K562 (cell line): ENCODE measurements around the gene BCL2L1. TPM values are rescaled to one million over a fixed set of nuclear protein-coding genes. Genes with fewer than 3 reads are reported as not detected.

Source experiments
- ATAC-seq: fragments of 200-7000 bp; cut with Tn5 transposase; 3 replicates; pipeline ENCODE4 v1.9.1; 2020; ENCODE audit warnings: moderate library complexity
- BruUV-seq: library from RNA; stranded (reverse); fragments of 400-500 nt; replicated peaks from 2 replicates; lab custom pipeline; 2021; lab: Mats Ljungman, UMichigan
- CTCF ChIA-PET: fragments of 300-600 bp; formaldehyde crosslinking; extraction: SDS; loops from one replicate; lab custom pipeline; 2021; ENCODE audit warnings: low intra/inter-chr PET ratio; lab: Yijun Ruan, JAX
- POLR2A ChIA-PET: fragments of 300-600, 350-650 bp; sonication (Branson Sonifier 250); formaldehyde crosslinking; extraction: SDS; loops from one replicate; lab custom pipeline; 2021; ENCODE audit warnings: antibody characterized with exemption, inconsistent platforms; lab: Yijun Ruan, JAX
- DNase-seq, 4 experiments: peaks; one replicate each; pipeline versions ENCODE4 v3.0.0 to v3.0.0-alpha.2; 2011 to 2018; ENCODE audit warnings: low spot score in 3 of 4, mixed read lengths in 3 of 4; ENCODE audit errors: extremely low read depth in 1 of 4
- FAIRE-seq: peaks from 2 replicates; lab custom pipeline; 2011; peaks lifted over from hg19 to GRCh38; lab: Jason Lieb, UNC
- H2AFZ ChIP-seq: 2 replicates; pipeline ENCODE4 v1.6.0; 2011; ENCODE audit warnings: low read depth, low read length, control low read depth, inconsistent platforms
- H3K27ac ChIP-seq: fragments of 200-600 bp; 3 replicates; pipeline ENCODE4 v1.8.0; 2011; ENCODE audit warnings: low read depth, mild to moderate bottlenecking, control low read depth, inconsistent platforms, low read length, moderate library complexity, mixed read lengths; ENCODE audit errors: extremely low read depth
- H3K27me3 ChIP-seq, 2 experiments: fragments of 300-600 bp in 1 of 2; 2 replicates in 1 of 2; 3 replicates in 1 of 2; pipeline versions ENCODE4 v1.6.0 to v1.8.0; 2011; ENCODE audit warnings: inconsistent platforms in 2 of 2, low read length in 2 of 2, mild to moderate bottlenecking in 1 of 2, mixed read lengths in 1 of 2, moderate library complexity in 1 of 2; ENCODE audit not compliant: control insufficient read depth in 2 of 2, insufficient read depth in 2 of 2
- H3K36me3 ChIP-seq: fragments of 300-600 bp; 3 replicates; pipeline ENCODE4 v1.8.0; 2011; ENCODE audit warnings: mild to moderate bottlenecking, low read length, inconsistent platforms; ENCODE audit not compliant: control insufficient read depth, insufficient read depth
- H3K4me1 ChIP-seq, 2 experiments: fragments of 200-600 bp in 1 of 2; replicated peaks in 1 of 2; 2 replicates in 1 of 2; 3 replicates in 1 of 2; pipeline versions ENCODE4 v1.5.1 to v1.8.0; 2011; ENCODE audit warnings: inconsistent platforms in 2 of 2, low read length in 2 of 2, mild to moderate bottlenecking in 1 of 2, mixed read lengths in 1 of 2, moderate library complexity in 1 of 2; ENCODE audit not compliant: control insufficient read depth in 2 of 2, insufficient read depth in 2 of 2
- H3K4me2 ChIP-seq: 2 replicates; pipeline ENCODE4 v1.6.1; 2011; ENCODE audit warnings: low read length, control low read depth, inconsistent platforms, mixed read lengths; ENCODE audit not compliant: insufficient read depth
- H3K4me3 ChIP-seq: fragments of 200-600 bp; sonication (generic), shearing (Covaris generic); 2 replicates; pipeline ENCODE4 v1.5.1; 2016; ENCODE audit warnings: control low read depth, inconsistent platforms
- H3K79me2 ChIP-seq: fragments of 200-600 bp; 3 replicates; pipeline ENCODE4 v1.8.0; 2011; ENCODE audit warnings: low read length, inconsistent platforms; ENCODE audit not compliant: control insufficient read depth, insufficient read depth
- H3K9ac ChIP-seq, 2 experiments: 2 replicates each; pipeline versions ENCODE4 v1.6.0 to v1.6.1; 2011; ENCODE audit warnings: low read depth in 2 of 2, low read length in 2 of 2, control low read depth in 1 of 2, inconsistent platforms in 1 of 2, mild to moderate bottlenecking in 1 of 2, mixed read lengths in 1 of 2; ENCODE audit not compliant: insufficient read depth in 1 of 2
- H3K9me1 ChIP-seq: one replicate; pipeline ENCODE4 v1.6.0; 2011; ENCODE audit warnings: inconsistent platforms, mild to moderate bottlenecking, low read length, moderate library complexity; ENCODE audit not compliant: control insufficient read depth, insufficient read depth
- H3K9me3 ChIP-seq: replicated peaks from 2 replicates; pipeline ENCODE4 v1.5.1; 2011; ENCODE audit warnings: low read depth, low read length, inconsistent platforms; ENCODE audit not compliant: control insufficient read depth, insufficient read depth
- H4K20me1 ChIP-seq: replicated peaks from 2 replicates; pipeline ENCODE4 v1.6.1; 2011; ENCODE audit warnings: low read length, inconsistent platforms, mixed read lengths; ENCODE audit not compliant: control insufficient read depth, insufficient read depth
- ADNP ChIP-seq: fragments of 200-800 bp; sonication (Bioruptor generic); IDR thresholded peaks from 2 replicates; pipeline ENCODE4 v1.6.1; 2016; ENCODE audit warnings: missing genetic modification characterization, missing compliant biosample characterization
- ATF7 ChIP-seq: fragments of 450-650 bp; IDR thresholded peaks from 2 replicates; pipeline ENCODE4 v1.7.1; 2014; ENCODE audit warnings: mild to moderate bottlenecking, moderate library complexity
- BCOR ChIP-seq: fragments of 450-650 bp; IDR thresholded peaks from 2 replicates; pipeline ENCODE4 v1.6.1; 2016
- HDAC6 ChIP-seq: IDR thresholded peaks from 2 replicates; pipeline ENCODE4 v1.6.1; 2012; ENCODE audit warnings: low read depth, mild to moderate bottlenecking, control low read depth, inconsistent platforms, low read length, moderate library complexity
- HMG20B ChIP-seq: fragments of 250-450 bp; sonication (Bioruptor Pico); IDR thresholded peaks from 2 replicates; pipeline ENCODE4 v1.5.0; 2021; ENCODE audit warnings: mild to moderate bottlenecking
- NCOA2 ChIP-seq, 2 experiments: fragments of 450-650 bp; IDR thresholded peaks; 2 replicates each; pipeline ENCODE4 v1.6.1; 2018; ENCODE audit warnings: mild to moderate bottlenecking in 2 of 2, moderate library complexity in 1 of 2; ENCODE audit not compliant: partially characterized antibody in 2 of 2
- PYGO2 ChIP-seq: fragments of 450-650 bp; IDR thresholded peaks from 2 replicates; pipeline ENCODE4 v1.6.1; 2016; ENCODE audit warnings: mild to moderate bottlenecking, missing genetic modification characterization, moderate library complexity, missing compliant biosample characterization
- RBM25 ChIP-seq: fragments of 200-400 bp; formaldehyde crosslinking; IDR thresholded peaks from 2 replicates; pipeline ENCODE4 v1.6.1; 2018; ENCODE audit warnings: low read length, low read depth, moderate library complexity; ENCODE audit not compliant: severe bottlenecking
- RERE ChIP-seq: sonication (generic); formaldehyde crosslinking; IDR thresholded peaks from 2 replicates; pipeline ENCODE4 v1.8.0; 2023; ENCODE audit warnings: missing genetic modification reagents, mild to moderate bottlenecking, borderline replicate concordance
- TEAD2 ChIP-seq: fragments of 450-650 bp; IDR thresholded peaks from 2 replicates; pipeline ENCODE4 v1.6.1; 2016; ENCODE audit warnings: missing genetic modification characterization, control low read depth, missing compliant biosample characterization
- YBX1 ChIP-seq: fragments of 450-650 bp; IDR thresholded peaks from 2 replicates; pipeline ENCODE4 v1.7.1; 2016; ENCODE audit warnings: mild to moderate bottlenecking
- in situ Hi-C: fragments of 300-500 bp; cut with MboI; formaldehyde crosslinking; loops from 4 replicates; pipeline ENCODE4 v1.15.0; 2018; ENCODE audit warnings: inconsistent platforms, mixed read lengths
- intact Hi-C: fragments of 100-400 bp; cut with micrococcal nuclease; formaldehyde crosslinking; loops from 2 replicates; pipeline ENCODE4 v1.14.2; 2022
- polyA plus RNA-seq, 8 experiments: library from polyadenylated mRNA; depleted of rRNA in 4 of 8; stranded (reverse) in 5 of 8; unstranded in 3 of 8; fragments of >200 nt; fragmentation: Nextera tagmentation in 2 of 8; fragmentation: Illumina TruSeq in 1 of 8; extraction: Ambion mirVana in 2 of 8; extraction: Trizol in 1 of 8; gene quantifications; 2 replicates each; pipeline versions ENCODE4 v1.2.1 to v1.2.3, GENCODE V29; 2011 to 2014; ENCODE audit warnings: inconsistent platforms in 1 of 8, missing spikeins in 1 of 8
- total RNA-seq, 7 experiments: library from RNA; depleted of rRNA in 6 of 7; stranded (reverse); fragments of >200 nt in 6 of 7; fragmentation: Illumina TruSeq in 2 of 7; extraction: Trizol in 2 of 7; gene quantifications; 2 replicates each; pipeline versions ENCODE4 v1.2.1 to v1.2.3, GENCODE V29; 2011 to 2021; ENCODE audit warnings: low replicate concordance in 1 of 7

The BCL2L1 gene
- total and polyA plus RNA-seq, 9 of the 15 experiments (the other 6 are each of a cell fraction or from before 2014, with no cell fraction given), result 3.3 to 182 (median 120) TPM

GRCh38 chr20:31705191-31705590, 17.5 kb downstream of the BCL2L1 start:
- FAIRE-seq, result no peak
- Histone ChIP-seq H3K9me1 (no peaks in the 10 kb centered on the region), H3K4me3 (no peak overlapping the region), H3K27ac (peak overlapping the region; percentile 76; the same call in 2 of the 3 replicates), H3K4me1 (peaks cover 42 to 60% of the 10 kb centered on the region in 2 experiments), H3K27me3 (no peaks in the 10 kb centered on the region), H3K4me2 (no peak overlapping the region; the same call in 1 of the 2 replicates), H3K9me3 (no peaks in the 10 kb centered on the region; the same call in 1 of the 2 replicates), H2AFZ (no peak overlapping the region), H3K9ac (peak overlapping the region; percentile 49 to 55; a peak in 3 of 4 replicates), H4K20me1 (peaks cover 10% of the 10 kb centered on the region; the same call in 1 of the 2 replicates), H3K79me2 (peaks cover 95% of the 10 kb centered on the region), H3K36me3 (peaks cover 76% of the 10 kb centered on the region)
- ChIA-PET CTCF (no interaction called here), POLR2A (interaction anchor here (0.9 to 2.0 kb wide), 6 partner anchors 8 to 18 kb away, joined by 3 to 9 read pairs (median 4); no protein-coding TSS in a partner anchor)
- ATAC-seq, result no peak
- in situ Hi-C loops, result no loop called here
- BruUV-seq, result no TSS peak
- TF ChIP-seq TEAD2 (tag) (no peak), RBM25 (peak; percentile 85), NCOA2 (IDR thresholded peaks at IDR 0.05; ENCODE audit: partially characterized antibody in 2 of 2) (peak in 1 of 2 experiments; percentile 17), RERE (CRISPR knock-in tag) (no peak), ADNP (tag) (peak; percentile 53; the same call in 1 of the 2 replicates), PYGO2 (no peak), BCOR (peak; percentile 73), YBX1 (no peak), ATF7 (no peak), HDAC6 (no peak), HMG20B (no peak)
- no peak for DNase-seq
- intact Hi-C loops, result no loop called here
